ENCODE data around the gene VPS35L. TPM values are rescaled to one million over a fixed set of nuclear protein-coding genes. Genes with fewer than 3 reads are reported as not detected.

Gene VPS35L
- total RNA-seq, 1 experiment from 2014 or later = 6.6 TPM

GRCh38 chr16:19524356-19524615, 31.2 kb upstream of the VPS35L start:
- Histone ChIP-seq H3K9me3 (ENCODE audit: low read length) (no peaks in the 10 kb centered on the region), H3K9ac (ENCODE audit: low read length) (peak overlapping the region; percentile 94), H3K27me3 (ENCODE audit: low read length) (no peaks in the 10 kb centered on the region), H2AFZ (ENCODE audit: low read length) (peak overlapping the region; percentile 17; the same call in 1 of the 2 replicates), H3K4me3 (ENCODE audit: low read length) (peak overlapping the region; percentile 98), H3K4me2 (ENCODE audit: low read depth, low read length, poor library complexity, severe bottlenecking) (peak overlapping the region; percentile 94), H3K9me2 (replicated peaks; ENCODE audit: insufficient read depth, low read length) (no peaks in the 10 kb centered on the region), H3K79me2 (ENCODE audit: low read length) (peaks cover 77% of the 10 kb centered on the region), H4K20me1 (ENCODE audit: insufficient read depth, low read depth, low read length) (no peaks in the 10 kb centered on the region), H3K27ac (ENCODE audit: low read length) (peak overlapping the region; percentile 86), H3K36me3 (ENCODE audit: insufficient read depth, low read length) (peaks cover 21% of the 10 kb centered on the region; the same call in 1 of the 2 replicates), H3K4me1 (ENCODE audit: low read length) (peaks cover 55% of the 10 kb centered on the region)
- DNase-seq = no peak

DNA sequence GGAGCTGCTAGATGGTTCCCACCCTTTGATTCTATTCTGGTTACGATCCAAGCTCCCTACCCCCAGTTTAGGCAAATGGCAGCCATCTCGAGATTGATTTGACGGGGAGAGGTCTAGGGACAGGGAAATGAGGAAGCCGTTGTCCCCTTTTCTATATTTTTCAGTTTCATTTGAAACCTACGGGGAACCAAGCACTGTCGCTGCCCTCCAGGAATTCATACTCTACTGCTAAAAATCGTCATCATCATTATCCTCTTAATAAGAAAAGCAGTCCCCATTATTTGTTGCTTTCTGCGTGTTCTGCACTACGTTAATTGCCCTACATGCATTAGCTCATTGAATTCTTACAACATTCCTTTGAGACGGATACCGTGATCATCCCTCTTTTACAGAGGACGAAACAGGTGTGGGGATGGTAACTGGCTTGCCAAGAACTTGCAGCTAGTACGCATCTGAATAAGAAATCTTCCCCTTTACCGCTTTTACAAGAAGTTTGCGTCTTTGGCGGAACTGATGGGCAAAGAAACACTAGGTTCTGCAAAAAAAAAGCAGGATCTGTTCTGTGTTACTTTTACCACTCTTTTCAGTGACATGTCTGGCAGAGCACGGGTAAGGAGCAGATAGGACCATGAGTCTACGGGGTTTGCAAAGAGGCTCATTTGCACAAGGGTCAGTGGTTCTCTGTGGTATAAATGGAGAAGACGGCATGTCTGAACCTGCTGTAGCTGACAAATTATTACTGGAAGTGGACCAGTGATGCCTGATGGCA, 30.7 kb upstream of the VPS35L start:
- peak overlapping the region; percentile 94 for H3K4me2 ChIP-seq (ENCODE audit: low read depth, low read length, poor library complexity, severe bottlenecking)
- peak overlapping the region; percentile 43; the same call in 1 of the 2 replicates for H2AFZ ChIP-seq (ENCODE audit: low read length)
- peaks cover 23% of the 10 kb centered on the region; the same call in 1 of the 2 replicates for H3K36me3 ChIP-seq (ENCODE audit: insufficient read depth, low read length)
- DNase-seq = peak; percentile 79
- H3K9ac ChIP-seq (ENCODE audit: low read length) = peak overlapping the region; percentile 94
- peaks cover 51% of the 10 kb centered on the region for H3K4me1 ChIP-seq (ENCODE audit: low read length)
- peak overlapping the region; percentile 98 for H3K4me3 ChIP-seq (ENCODE audit: low read length)
- no peaks in the 10 kb centered on the region for H3K9me3 ChIP-seq (ENCODE audit: low read length)
- H3K27me3 ChIP-seq (ENCODE audit: low read length) = no peaks in the 10 kb centered on the region
- H3K9me2 ChIP-seq (replicated peaks; ENCODE audit: insufficient read depth, low read length) = no peaks in the 10 kb centered on the region
- no peaks in the 10 kb centered on the region for H4K20me1 ChIP-seq (ENCODE audit: insufficient read depth, low read depth, low read length)
- H3K27ac ChIP-seq (ENCODE audit: low read length) = peak overlapping the region; percentile 86
- peaks cover 73% of the 10 kb centered on the region for H3K79me2 ChIP-seq (ENCODE audit: low read length)

DNA sequence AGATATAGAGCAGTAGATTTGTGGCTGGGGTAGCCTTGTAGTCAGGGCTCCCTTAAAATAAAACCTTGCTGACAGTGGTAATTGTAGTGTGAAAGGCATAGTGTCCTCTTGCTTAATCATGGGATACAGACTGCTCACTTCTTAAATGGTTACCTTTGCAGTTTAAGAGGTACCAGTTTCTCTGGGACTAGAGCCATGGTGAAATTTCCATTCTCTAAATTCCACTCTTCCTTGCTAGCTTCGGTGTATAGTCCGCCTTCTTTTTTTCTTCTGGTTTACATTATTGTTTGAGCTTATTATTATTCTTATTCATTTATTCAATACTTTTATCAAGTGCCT, 30.1 kb upstream of the VPS35L start:
- peak overlapping the region; percentile 98 for H3K4me3 ChIP-seq (ENCODE audit: low read length)
- peaks cover 45% of the 10 kb centered on the region for H3K4me1 ChIP-seq (ENCODE audit: low read length)
- peaks cover 23% of the 10 kb centered on the region; the same call in 1 of the 2 replicates for H3K36me3 ChIP-seq (ENCODE audit: insufficient read depth, low read length)
- peak overlapping the region; percentile 43; the same call in 1 of the 2 replicates for H2AFZ ChIP-seq (ENCODE audit: low read length)
- no peaks in the 10 kb centered on the region for H4K20me1 ChIP-seq (ENCODE audit: insufficient read depth, low read depth, low read length)
- H3K27me3 ChIP-seq (ENCODE audit: low read length) = no peaks in the 10 kb centered on the region
- H3K4me2 ChIP-seq (ENCODE audit: low read depth, low read length, poor library complexity, severe bottlenecking) = peak overlapping the region; percentile 94
- no peaks in the 10 kb centered on the region for H3K9me3 ChIP-seq (ENCODE audit: low read length)
- H3K79me2 ChIP-seq (ENCODE audit: low read length) = peaks cover 73% of the 10 kb centered on the region
- H3K27ac ChIP-seq (ENCODE audit: low read length) = peak overlapping the region; percentile 86
- no peak for DNase-seq
- H3K9me2 ChIP-seq (replicated peaks; ENCODE audit: insufficient read depth, low read length) = no peaks in the 10 kb centered on the region
- H3K9ac ChIP-seq (ENCODE audit: low read length) = peak overlapping the region; percentile 94

- H3K79me2 ChIP-seq (ENCODE audit: low read length) = peaks cover 62% of the 10 kb centered on the region
- H3K36me3 ChIP-seq (ENCODE audit: insufficient read depth, low read length) = peaks cover 27% of the 10 kb centered on the region; the same call in 1 of the 2 replicates
- H3K9me2 ChIP-seq (replicated peaks; ENCODE audit: insufficient read depth, low read length) = no peaks in the 10 kb centered on the region
- H3K4me1 ChIP-seq (ENCODE audit: low read length) = peaks cover 38% of the 10 kb centered on the region
- no peak overlapping the region for H2AFZ ChIP-seq (ENCODE audit: low read length)
- DNase-seq = no peak
- no peaks in the 10 kb centered on the region for H3K27me3 ChIP-seq (ENCODE audit: low read length)
- peak overlapping the region; percentile 86 for H3K27ac ChIP-seq (ENCODE audit: low read length)
- H3K9me3 ChIP-seq (ENCODE audit: low read length) = no peaks in the 10 kb centered on the region
- peak overlapping the region; percentile 94 for H3K4me2 ChIP-seq (ENCODE audit: low read depth, low read length, poor library complexity, severe bottlenecking)
- H4K20me1 ChIP-seq (ENCODE audit: insufficient read depth, low read depth, low read length) = no peaks in the 10 kb centered on the region
- peak overlapping the region; percentile 18; the same call in 1 of the 2 replicates for H3K9ac ChIP-seq (ENCODE audit: low read length)
- no peak overlapping the region for H3K4me3 ChIP-seq (ENCODE audit: low read length)
Observed at GRCh38 chr16:19527161-19527560, 28.3 kb upstream of the VPS35L start.

GRCh38 chr16:19528666-19529065, 26.8 kb upstream of the VPS35L start:
- peaks cover 74% of the 10 kb centered on the region for H3K79me2 ChIP-seq (ENCODE audit: low read length)
- DNase-seq = no peak
- H3K36me3 ChIP-seq (ENCODE audit: insufficient read depth, low read length) = peaks cover 39% of the 10 kb centered on the region; the same call in 1 of the 2 replicates
- H4K20me1 ChIP-seq (ENCODE audit: insufficient read depth, low read depth, low read length) = no peaks in the 10 kb centered on the region
- peaks cover 24% of the 10 kb centered on the region for H3K4me1 ChIP-seq (ENCODE audit: low read length)
- H3K9me3 ChIP-seq (ENCODE audit: low read length) = no peaks in the 10 kb centered on the region
- H3K4me2 ChIP-seq (ENCODE audit: low read depth, low read length, poor library complexity, severe bottlenecking) = no peak overlapping the region
- H3K27me3 ChIP-seq (ENCODE audit: low read length) = no peaks in the 10 kb centered on the region
- no peak overlapping the region for H2AFZ ChIP-seq (ENCODE audit: low read length)
- no peaks in the 10 kb centered on the region for H3K9me2 ChIP-seq (replicated peaks; ENCODE audit: insufficient read depth, low read length)
- no peak overlapping the region for H3K9ac ChIP-seq (ENCODE audit: low read length)
- H3K4me3 ChIP-seq (ENCODE audit: low read length) = no peak overlapping the region
- no peak overlapping the region for H3K27ac ChIP-seq (ENCODE audit: low read length)

DNA sequence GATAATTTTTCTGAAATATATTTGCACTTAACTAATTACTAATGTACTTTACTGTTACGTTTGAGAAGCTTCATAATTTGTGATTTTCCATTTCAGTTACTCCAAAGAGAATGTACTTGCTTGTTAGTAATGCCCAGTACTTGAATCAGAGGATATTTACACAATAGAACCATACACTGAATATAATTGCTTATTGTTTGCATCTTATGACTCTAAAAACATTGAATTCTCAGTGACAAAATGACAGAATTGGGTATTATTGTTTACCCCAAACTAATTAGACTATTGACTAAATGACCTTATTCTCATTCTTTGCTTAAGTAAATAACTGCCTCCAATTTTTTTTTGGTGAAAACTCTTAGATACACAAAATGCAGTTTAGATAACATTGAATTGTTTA, 22.9 kb upstream of the VPS35L start:
- Histone ChIP-seq H3K4me3 (ENCODE audit: low read length) (no peak overlapping the region), H4K20me1 (ENCODE audit: insufficient read depth, low read depth, low read length) (no peaks in the 10 kb centered on the region), H3K4me1 (ENCODE audit: low read length) (no peaks in the 10 kb centered on the region), H3K36me3 (ENCODE audit: insufficient read depth, low read length) (peaks cover 60% of the 10 kb centered on the region; the same call in 1 of the 2 replicates), H3K79me2 (ENCODE audit: low read length) (peaks cover 50% of the 10 kb centered on the region), H3K4me2 (ENCODE audit: low read depth, low read length, poor library complexity, severe bottlenecking) (no peak overlapping the region), H3K9me3 (ENCODE audit: low read length) (no peaks in the 10 kb centered on the region), H3K9ac (ENCODE audit: low read length) (no peak overlapping the region), H3K27me3 (ENCODE audit: low read length) (no peaks in the 10 kb centered on the region), H3K9me2 (replicated peaks; ENCODE audit: insufficient read depth, low read length) (no peaks in the 10 kb centered on the region), H3K27ac (ENCODE audit: low read length) (no peak overlapping the region), H2AFZ (ENCODE audit: low read length) (no peak overlapping the region)
- no peak for DNase-seq

DNA sequence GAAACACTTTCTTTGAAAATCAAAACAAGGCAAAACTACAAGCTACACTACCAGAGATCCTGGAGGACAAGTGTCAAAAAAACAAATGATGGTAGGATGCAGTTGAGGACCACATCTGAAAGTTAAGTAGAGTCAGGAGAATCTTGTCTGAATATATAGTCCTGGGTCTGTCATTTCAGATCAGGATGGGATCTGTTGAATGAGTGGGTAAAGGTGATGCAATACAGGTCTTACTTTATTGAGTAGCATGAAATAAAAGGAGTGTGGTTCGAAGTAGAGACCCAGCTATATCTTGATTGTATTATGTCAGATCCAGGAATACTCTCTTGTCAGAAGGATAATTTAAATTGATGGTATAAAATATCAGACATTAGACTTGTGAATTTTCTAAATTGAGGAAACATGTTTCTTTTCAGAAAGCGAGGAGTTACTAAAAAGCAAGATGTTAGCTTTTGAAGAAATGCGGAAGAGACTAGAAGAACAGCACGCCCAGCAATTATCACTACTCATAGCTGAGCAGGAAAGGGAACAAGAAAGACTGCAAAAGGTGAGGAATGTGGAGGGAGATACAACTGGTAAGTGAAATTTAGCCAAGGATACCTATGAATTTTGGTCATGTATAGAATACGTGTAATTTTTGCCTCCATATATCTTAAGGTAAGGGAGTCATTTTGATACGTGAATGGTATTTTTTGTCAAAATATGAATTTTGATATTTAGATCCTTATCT, 15.1 kb upstream of the VPS35L start:
- Histone ChIP-seq H3K27me3 (ENCODE audit: low read length) (no peaks in the 10 kb centered on the region), H3K9ac (ENCODE audit: low read length) (no peak overlapping the region), H2AFZ (ENCODE audit: low read length) (no peak overlapping the region), H3K36me3 (ENCODE audit: insufficient read depth, low read length) (peaks cover 47% of the 10 kb centered on the region; the same call in 1 of the 2 replicates), H3K4me2 (ENCODE audit: low read depth, low read length, poor library complexity, severe bottlenecking) (no peak overlapping the region), H4K20me1 (ENCODE audit: insufficient read depth, low read depth, low read length) (no peaks in the 10 kb centered on the region), H3K4me3 (ENCODE audit: low read length) (no peak overlapping the region), H3K9me3 (ENCODE audit: low read length) (no peaks in the 10 kb centered on the region), H3K79me2 (ENCODE audit: low read length) (peaks cover 5% of the 10 kb centered on the region; the same call in 1 of the 2 replicates), H3K9me2 (replicated peaks; ENCODE audit: insufficient read depth, low read length) (no peaks in the 10 kb centered on the region), H3K4me1 (ENCODE audit: low read length) (no peaks in the 10 kb centered on the region), H3K27ac (ENCODE audit: low read length) (no peak overlapping the region)
- no peak for DNase-seq

DNA sequence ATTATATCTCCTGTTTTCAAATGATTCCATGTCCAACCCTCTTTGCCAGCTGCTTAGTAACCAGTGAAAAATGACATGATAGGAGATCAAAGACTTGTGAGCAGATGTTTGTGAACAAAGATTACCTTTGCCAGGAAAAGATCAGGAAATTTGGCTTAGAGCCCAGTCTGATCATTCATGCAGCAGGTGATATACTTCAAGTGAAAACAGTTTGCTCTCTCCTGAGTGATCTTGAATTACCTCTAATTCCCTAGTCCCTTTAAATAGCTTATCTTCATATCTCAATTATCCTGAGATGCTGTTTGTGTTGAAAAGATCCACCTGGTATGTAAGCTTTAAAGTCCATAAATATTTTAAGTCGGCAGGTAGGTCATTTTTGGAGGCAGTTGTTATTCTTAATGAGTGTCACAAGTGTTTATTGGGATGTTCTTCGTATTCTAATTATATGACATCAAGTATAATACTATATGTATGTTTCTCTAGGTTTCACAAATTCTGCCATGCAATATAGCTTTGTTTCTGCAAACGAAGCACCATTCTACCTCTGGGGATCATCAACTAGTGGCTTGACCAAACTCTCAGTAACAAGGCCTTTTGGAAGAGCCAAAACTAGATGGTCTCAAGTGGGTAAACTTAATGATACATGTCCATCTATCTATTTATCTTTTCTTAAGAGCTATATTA, 13.2 kb upstream of the VPS35L start:
- Histone ChIP-seq H3K79me2 (ENCODE audit: low read length) (no peaks in the 10 kb centered on the region), H3K9me3 (ENCODE audit: low read length) (no peaks in the 10 kb centered on the region), H2AFZ (ENCODE audit: low read length) (no peak overlapping the region), H3K4me2 (ENCODE audit: low read depth, low read length, poor library complexity, severe bottlenecking) (no peak overlapping the region), H3K27me3 (ENCODE audit: low read length) (no peaks in the 10 kb centered on the region), H3K9ac (ENCODE audit: low read length) (no peak overlapping the region), H3K36me3 (ENCODE audit: insufficient read depth, low read length) (peaks cover 44% of the 10 kb centered on the region; the same call in 1 of the 2 replicates), H4K20me1 (ENCODE audit: insufficient read depth, low read depth, low read length) (no peaks in the 10 kb centered on the region), H3K27ac (ENCODE audit: low read length) (no peak overlapping the region), H3K4me3 (ENCODE audit: low read length) (no peak overlapping the region), H3K4me1 (ENCODE audit: low read length) (no peaks in the 10 kb centered on the region), H3K9me2 (replicated peaks; ENCODE audit: insufficient read depth, low read length) (no peaks in the 10 kb centered on the region)
- DNase-seq = no peak
